HG02678 (cell line): ENCODE results near the gene CCT8.
"Not testable (repeated sequence)": the region's sequence is repeated elsewhere in the genome, so short reads cannot be mapped to it uniquely, and the experiment has no call there.

ENCODE experiments used
- ATAC-seq: cut with Tn5 transposase; IDR thresholded peaks from one replicate; pipeline ENCODE4 v1.9.1; 2021; ENCODE audit warnings: mild to moderate bottlenecking, moderate library complexity; ENCODE audit not compliant: unreplicated experiment

Gene CCT8

GRCh38 chr21:29078869-29079767, 5.7 kb upstream of the CCT8 start:
- peak; percentile 50 for ATAC-seq

GRCh38 chr21:29077651-29078090, 4.2 kb upstream of the CCT8 start:
- no peak for ATAC-seq

GRCh38 chr21:29076731-29077640, 3.5 kb upstream of the CCT8 start:
- not testable (repeated sequence) for ATAC-seq

GRCh38 chr21:29075706-29076466, 2.4 kb upstream of the CCT8 start:
- ATAC-seq, result no peak

- ATAC-seq, result no peak
Observed at GRCh38 chr21:29074783-29075182, 1.3 kb upstream of the CCT8 start.

GRCh38 chr21:29074007-29074376, 544 bp upstream of the CCT8 start:
- peak; percentile 15 for ATAC-seq

- no peak for ATAC-seq
Observed at GRCh38 chr21:29072873-29073221, 601 bp downstream of the CCT8 start.

- peak; percentile 99 for ATAC-seq
Observed at GRCh38 chr21:29064850-29065481, 8.5 kb downstream of the CCT8 start.

- ATAC-seq, result no peak
Observed at GRCh38 chr21:29056538-29057050, 16.9 kb downstream of the CCT8 start.

GRCh38 chr21:29056005-29056404, 17.4 kb downstream of the CCT8 start:
- no peak for ATAC-seq

GRCh38 chr21:29055080-29055479, 18.4 kb downstream of the CCT8 start:
- no peak for ATAC-seq

- ATAC-seq, result no peak
Observed at GRCh38 chr21:29053656-29054055, 19.8 kb downstream of the CCT8 start.

GRCh38 chr21:29053011-29053553, 20.4 kb downstream of the CCT8 start:
- no peak for ATAC-seq

GRCh38 chr21:29052224-29052623, 21.2 kb downstream of the CCT8 start:
- ATAC-seq, result no peak

GRCh38 chr21:29034678-29035077, 38.8 kb downstream of the CCT8 start:
- no peak for ATAC-seq

GRCh38 chr21:29033871-29034270, 39.6 kb downstream of the CCT8 start:
- ATAC-seq, result no peak

GRCh38 chr21:29033301-29033700, 40.1 kb downstream of the CCT8 start:
- ATAC-seq, result no peak

- ATAC-seq, result no peak
Observed at GRCh38 chr21:29030909-29031308, 42.5 kb downstream of the CCT8 start.

- ATAC-seq, result no peak
Observed at GRCh38 chr21:29029524-29029923, 43.9 kb downstream of the CCT8 start.

GRCh38 chr21:29025328-29025713, 48.1 kb downstream of the CCT8 start:
- no peak for ATAC-seq
